TTC549 (cell line): ENCODE results near the gene TBX6.
"Not testable (repeated sequence)": the region's sequence is repeated elsewhere in the genome, so short reads cannot be mapped to it uniquely, and the experiment has no call there.

Experiments used
- FAIRE-seq: peaks from 2 replicates; lab custom pipeline; 2012; peaks lifted over from hg19 to GRCh38; lab: Jason Lieb, UNC

The TBX6 gene

DNA sequence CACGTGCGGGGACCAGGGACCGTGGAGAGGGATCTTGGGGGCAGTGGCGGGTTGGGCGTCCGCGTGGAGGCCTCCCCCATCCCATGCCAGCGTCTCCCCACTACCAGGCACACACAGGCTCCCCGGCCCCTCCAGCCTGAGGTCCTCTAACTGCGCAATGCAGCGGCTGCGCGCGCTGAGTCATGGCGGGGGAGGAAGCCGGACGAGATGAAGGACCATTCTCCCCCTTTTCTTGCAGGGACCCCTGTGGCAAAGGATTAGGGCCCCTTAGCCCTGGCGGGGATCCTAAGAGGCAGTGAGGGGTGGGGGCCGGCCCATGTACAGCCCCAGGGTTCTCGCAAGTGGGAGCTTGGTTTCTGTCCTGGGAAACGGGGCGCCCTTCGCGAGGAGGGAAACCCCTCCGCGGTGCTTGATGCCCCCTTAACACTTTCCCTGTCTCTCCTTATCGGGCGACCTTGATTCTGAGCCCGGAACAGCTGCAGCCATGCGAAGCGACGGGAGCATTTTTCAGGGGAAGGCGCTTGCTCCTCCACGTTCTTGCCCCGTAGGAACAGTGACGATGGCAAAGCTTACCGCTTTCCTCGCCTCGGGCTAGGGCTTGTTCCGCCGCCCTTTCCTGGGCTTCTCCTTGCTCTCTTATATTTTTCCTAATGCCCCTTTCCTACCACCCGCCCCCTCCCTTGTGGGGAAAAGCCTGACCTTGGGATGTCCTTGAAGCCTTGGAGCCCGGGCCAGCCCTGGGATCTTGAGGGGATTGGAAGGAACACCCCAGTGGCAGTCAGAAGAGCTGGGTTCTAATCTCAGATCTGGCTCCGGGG lies 25.6 kb downstream of the TBX6 start:
- no peak for FAIRE-seq

- FAIRE-seq, result peak; percentile 53
Observed at GRCh38 chr16:30065102-30065942, 26.4 kb downstream of the TBX6 start, which contains the start of gene ALDOA. TSS of gene ALDOA (plus strand) at chr16:30065760. CDS start at chr16:30066898, 1,138 bp downstream.

DNA sequence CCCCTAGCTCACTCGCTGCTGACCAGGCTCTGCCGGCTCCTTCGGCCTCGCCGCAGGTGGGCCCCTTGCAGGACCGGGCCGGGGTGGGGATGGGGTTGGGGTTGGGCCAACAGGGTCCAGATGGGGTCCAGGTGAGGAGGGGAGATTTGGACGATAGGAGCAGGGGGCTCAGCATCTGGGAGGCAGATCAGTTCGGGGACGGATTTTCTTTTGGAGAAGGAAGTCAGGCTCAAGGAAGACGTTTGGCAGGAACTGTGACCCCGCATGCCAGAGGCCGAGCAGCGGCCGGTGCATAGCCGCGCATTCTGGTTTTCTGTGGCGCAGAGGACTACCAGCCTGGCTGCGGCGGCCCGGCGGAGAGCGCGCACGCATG lies 27.0 kb downstream of the TBX6 start:
- FAIRE-seq, result no peak

DNA sequence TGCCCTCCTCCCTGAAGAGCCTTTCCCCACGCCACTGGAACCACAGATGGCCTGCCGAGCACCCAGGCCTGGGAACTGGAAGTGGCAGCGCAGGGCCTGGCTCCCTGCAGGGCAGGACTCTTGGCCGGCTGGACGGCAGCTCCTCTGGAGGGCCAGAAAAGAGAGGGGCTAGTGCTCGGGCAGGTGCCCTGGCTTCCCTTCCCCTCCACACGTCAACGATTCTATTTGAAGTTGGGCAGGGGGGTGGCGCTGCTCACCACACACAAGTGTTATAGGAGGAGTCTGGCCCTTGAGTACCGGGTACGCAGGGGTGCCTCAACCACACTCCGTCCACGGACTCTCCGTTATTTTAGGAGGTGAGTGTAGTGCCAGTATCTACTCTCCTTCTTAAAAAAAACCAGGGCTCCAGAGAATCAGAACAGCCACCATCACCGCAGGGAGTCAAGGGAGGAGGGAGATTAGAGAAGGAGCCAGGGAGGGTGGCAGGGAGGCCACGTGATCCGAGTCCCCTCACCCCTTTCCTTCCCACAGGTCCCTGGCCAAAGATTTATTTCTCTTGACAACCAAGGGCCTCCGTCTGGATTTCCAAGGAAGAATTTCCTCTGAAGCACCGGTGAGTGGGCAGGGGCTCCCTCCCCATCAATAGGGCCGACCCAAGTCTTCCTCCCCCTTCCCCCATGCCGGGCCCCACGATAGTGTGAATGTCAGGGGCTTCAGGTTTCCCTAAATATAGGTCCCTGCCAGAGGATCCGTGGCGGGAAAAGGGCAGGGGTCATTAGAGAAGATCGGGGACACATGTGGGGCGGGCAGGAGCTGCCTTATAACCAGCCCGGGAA lies 27.6 kb downstream of the TBX6 start:
- no peak for FAIRE-seq

DNA sequence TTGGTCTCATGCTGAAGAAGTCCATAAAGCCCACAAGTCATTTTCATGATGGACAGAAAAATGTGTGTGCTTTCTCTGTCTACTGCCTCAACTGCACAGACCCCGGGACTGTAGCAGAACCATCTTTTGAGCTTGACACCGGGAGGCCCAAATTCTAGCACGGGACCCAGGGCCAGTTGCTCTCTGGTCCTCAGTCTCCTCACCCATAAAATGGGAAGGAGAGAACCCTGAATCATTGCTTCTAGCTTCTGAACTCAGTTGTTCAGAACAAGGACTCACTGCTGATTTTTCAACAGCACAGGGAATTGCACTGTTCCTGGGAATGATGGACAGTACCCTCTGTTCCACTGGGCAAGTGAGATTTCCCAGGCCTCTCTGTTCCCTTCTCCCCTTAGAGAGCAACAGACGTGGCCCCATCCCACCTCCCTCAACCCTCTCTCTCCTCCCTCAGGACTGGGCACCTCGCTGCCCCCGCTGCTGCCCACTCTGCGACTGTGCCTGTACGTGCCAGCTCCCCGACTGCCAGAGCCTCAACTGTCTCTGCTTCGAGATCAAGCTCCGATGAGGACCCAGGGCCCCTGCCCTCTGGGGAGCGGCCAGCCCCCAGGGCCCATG lies 28.3 kb downstream of the TBX6 start:
- FAIRE-seq, result no peak

DNA sequence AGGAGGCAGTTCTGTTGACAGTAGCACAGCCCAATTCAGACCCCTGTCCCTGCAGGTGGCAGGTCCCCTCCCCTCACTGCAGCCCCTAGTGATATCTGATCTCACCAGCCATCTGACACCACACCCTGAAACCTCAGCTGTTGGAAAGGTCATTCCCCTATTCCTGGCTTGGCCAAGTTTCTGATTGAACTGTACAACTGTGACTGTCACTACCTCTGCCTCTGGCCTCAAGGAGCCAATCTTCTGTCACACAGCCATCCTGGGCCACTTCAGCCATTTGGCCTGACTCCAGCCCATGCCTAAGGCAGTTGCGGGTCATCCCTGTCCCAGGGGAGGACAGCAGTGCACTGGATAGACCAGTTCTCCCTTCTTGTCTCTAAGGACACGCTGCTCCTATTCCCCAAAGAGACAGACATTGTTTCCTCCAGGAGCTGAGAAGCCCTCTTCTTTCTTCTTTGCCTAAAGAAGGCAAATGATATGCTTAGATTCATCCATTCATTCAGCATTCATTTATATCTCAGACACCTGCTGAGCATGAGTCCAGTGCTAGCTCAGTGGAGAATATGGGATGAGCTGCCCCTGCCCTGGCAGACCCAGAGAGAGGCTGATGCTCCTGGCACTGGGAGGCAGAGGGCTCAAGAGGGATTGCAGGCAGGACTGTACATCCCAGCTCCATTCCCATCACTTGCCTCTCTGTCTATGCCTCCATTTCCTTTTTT lies 30.7 kb downstream of the TBX6 start:
- FAIRE-seq, result no peak

GRCh38 chr16:30060346-30060745 lies 31.4 kb downstream of the TBX6 start:
- no peak for FAIRE-seq

GRCh38 chr16:30054959-30055553 lies 36.7 kb downstream of the TBX6 start:
- no peak for FAIRE-seq

DNA sequence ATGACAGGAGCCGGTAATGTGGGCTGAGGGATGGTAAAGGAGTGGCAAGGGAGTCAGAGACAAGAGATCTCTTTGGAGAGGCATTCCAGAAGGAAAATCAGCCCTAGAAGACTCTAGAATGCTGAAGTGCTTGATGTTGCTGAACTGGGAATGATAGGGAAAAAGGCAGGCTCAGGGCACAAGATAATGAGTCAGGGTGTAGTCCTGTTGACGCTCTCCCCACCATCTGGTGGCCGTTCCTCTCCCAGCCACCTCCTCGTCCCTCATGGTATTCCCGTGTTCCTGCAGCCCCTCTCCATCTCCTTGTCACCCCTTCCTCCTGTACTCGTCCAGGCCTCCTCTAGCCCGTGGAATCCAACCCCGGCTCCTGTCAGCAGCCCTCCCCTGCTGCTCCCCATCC lies 37.3 kb downstream of the TBX6 start:
- no peak for FAIRE-seq

DNA sequence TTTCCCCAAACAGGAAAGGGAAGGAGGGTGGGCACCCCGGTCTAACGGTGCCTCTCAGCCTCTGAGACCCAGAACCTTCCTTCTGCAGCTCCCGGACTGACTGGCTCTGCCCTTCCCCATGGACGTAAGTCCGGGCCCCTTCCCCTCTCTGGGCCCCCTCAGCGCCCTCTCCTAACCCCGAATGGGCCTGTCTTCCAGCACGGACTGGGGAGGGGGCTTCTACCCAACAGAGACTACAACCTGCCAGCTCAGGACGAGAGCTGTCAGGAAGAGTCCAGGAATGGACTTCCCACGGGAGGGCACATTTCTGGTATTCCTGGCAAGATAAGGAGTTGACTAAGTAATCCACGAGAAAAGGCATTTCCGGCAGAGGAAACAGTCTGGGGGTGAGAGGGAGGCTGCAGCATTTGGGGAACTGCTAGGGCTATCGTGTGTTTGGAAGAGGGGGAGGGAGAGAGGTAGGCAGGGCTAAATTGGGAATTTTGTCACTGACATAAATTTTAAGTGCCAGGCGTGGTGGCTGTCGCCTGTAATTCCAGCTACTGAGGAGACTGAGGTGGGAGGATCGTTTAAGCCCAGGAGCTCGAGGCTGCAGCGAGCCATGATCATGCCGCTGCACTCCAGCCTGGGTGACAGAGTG lies 38.2 kb downstream of the TBX6 start:
- FAIRE-seq, result no peak

DNA sequence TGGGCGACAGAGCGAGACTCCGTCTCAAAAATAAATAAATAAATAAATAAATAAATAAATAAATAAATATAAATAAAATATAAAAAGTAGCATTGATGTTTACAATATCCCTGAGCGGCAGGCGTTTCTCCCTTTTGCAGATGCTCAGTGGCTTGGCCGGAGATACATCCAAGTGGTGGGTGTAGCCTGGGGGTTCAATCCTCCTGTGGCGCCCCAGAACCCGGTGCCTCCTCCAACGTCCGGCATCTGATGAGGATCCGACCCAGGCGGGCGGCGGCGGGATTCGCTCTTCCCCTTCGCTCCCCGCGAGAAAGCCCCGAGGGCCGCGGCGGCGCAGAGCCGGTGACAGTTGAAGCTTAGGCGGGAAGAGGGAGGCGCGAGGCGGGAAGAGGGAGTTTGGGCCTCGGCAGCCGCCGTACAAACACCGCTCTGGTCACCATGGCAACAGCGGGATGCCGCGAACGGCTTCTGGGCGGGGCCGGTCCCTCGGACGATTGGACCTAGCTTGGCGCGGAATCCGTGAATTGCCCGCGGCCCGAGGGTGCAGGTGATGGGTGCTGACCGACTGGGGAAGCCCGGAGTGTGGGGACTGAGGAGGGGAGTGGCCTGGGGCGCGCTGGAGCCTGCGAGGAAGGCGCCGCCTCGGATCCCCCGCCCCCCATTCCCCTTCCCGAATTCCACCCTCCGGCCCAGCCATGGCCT lies 38.9 kb downstream of the TBX6 start:
- FAIRE-seq, result no peak

DNA sequence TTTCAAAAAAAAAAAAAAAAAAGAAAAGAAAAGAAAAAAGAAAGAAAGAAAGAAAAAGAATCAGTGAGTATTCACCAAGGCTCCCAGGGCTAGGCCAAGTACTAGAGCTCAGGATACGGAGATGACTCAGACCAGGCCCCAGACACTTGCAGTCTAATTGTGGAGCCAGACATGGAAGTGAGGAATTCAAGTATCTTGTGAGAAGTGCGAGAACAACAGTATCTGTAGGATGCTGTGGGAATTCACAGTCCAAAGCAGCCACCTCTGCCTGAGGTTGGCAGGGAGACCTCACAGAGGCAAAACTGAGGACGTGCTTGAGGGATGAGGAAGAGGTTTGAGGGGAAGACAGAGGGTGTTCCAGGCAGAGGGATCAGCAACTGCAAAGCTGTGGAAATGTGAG lies 40.2 kb downstream of the TBX6 start:
- no peak for FAIRE-seq

DNA sequence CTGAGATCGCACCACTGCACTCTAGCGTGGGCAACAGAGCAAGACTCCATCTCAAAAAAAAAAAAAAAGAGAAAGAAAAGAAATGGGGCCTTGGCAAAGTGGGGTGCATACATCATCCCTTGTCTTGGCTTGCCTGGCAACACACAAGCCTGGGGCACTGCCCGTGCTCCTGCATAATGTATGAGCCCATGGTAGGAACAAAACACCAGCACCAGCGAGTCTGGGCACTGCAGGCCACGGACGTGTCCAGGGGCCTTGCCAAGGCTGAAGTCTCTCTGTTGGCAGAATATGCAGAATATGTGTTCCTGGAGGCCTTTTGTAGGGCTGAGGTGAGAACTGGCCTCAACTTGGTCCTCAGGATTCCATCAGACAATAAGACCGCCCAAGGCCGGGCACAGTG lies 41.9 kb downstream of the TBX6 start:
- FAIRE-seq, result no peak

DNA sequence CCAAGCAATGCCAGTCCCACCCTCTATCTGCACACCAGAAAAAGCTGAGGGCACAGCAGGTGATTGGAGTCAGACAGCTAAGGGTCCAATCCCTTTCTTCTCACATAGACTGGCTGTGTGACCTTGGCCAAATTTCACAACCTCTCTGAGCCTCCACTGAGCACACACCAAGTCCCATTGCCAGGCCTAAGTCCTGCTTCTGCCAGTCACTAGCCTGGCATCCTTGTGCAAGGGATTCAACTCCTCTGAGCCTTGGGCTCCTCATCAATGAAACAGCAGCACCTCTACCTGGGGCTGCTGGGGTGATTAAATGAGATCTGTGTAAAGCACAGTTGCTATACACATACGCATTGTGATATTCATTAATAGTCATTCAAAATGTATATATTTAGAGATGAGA lies 45.1 kb downstream of the TBX6 start:
- no peak for FAIRE-seq

DNA sequence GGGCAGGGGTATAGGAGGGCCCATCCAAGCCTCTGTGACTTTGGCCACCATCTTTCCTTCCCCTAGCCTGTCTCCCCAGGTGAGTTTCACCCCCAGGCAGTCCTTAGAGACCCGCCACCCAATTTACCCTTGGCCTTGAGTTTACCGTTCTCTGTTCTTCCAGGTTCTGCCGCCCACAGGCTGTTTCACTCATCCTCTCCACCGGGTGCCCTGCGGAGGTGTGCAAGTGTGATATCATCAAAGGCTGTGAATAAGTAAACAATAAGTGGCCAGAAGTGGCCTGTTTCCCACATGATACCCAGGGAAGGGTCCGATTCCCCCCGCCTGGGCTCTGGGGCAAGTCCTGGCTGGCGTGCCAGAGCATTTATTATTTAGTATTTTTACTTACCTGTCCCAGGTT lies 45.5 kb downstream of the TBX6 start:
- FAIRE-seq, result no peak

DNA sequence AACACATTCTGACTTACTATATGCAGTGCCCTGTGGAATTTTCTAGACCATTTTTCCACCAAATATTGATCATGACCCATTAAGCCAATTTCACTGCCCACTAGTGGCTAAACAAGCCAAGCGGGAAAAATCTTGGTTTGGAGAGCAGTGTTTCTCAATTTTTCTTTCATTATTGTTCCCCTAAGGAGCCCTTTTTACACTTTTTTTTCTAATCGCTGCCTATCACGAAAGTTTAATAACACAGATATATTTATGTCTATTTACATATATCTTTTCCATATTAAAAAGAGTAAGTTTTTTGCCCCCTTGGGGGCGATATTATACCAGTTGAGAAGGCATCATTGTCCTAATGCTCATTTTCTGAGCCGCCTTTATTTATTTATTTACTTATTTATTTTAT lies 49.9 kb downstream of the TBX6 start:
- peak; percentile 76 for FAIRE-seq

DNA sequence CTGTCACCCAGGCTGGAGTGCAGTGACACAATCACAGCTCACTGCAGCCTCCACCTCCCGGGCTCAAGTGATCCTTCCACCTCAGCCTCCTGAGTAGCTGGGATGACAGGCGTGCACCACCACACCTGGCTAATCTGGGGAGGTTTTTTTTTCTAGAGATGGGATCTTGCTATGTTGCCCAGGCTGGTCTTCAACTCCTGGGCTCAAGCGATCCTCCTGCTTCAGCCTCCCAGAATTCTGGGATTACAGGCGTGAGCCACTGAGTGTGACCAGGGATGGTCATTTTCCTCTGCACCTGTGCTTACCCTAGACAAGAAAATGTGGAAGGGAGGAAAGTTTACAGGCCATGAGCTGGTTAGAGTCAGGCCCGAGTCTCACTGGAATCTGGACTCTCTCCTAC lies 51.0 kb downstream of the TBX6 start:
- not testable (repeated sequence) for FAIRE-seq

- FAIRE-seq, result no peak
Observed at GRCh38 chr16:30040221-30040620, 51.5 kb downstream of the TBX6 start.
